T-helper 2 cell treated with Interferon-gamma antibody and Interleukin-4, amounts not matched to agents 100 ng/mL and 5 ng/mL, for 36 hours (primary cell): ENCODE results near the gene C17orf113. TPM values are rescaled to one million over a fixed set of nuclear protein-coding genes. Genes with fewer than 3 reads are reported as not detected.
"Not testable (repeated sequence)": the region's sequence is repeated elsewhere in the genome, so short reads cannot be mapped to it uniquely, and the experiment has no call there.

Experiments
- intact Hi-C: fragments of 100-400 bp; cut with micrococcal nuclease; formaldehyde crosslinking; loops from one replicate; pipeline ENCODE4 v1.15.1; 2023
- total RNA-seq: library from RNA; stranded (reverse); gene quantifications from 2 replicates; pipeline ENCODE4 v1.2.3, GENCODE V29; 2022

The C17orf113 gene
- total RNA-seq, 1 donor from 2014 or later, result 0.05 TPM

GRCh38 chr17:42018339-42018738 lies 32.1 kb downstream of the C17orf113 start:
- intact Hi-C loops, result loop anchor here (5.0 kb wide), 2 partner anchors 101 to 369 kb away; partner anchors contain the start of genes ACLY and STAT3

- intact Hi-C loops, result loop anchor here (1.0 to 5.0 kb wide), 6 partner anchors 51 to 369 kb away; partner anchors contain the start of genes ACLY, CNP, DHX58 and KLHL11
Measured at GRCh38 chr17:42017866-42018200, 32.6 kb downstream of the C17orf113 start.

- intact Hi-C loops, result loop anchor here (1.0 to 5.0 kb wide), 6 partner anchors 50 to 370 kb away; partner anchors contain the start of genes ACLY, CNP, DHX58 and KLHL11
Measured at GRCh38 chr17:42016941-42017865, 33.2 kb downstream of the C17orf113 start, which contains the start of gene DNAJC7. TSS of gene DNAJC7 (minus strand) at chr17:42017439. CDS start at chr17:42017416, 23 bp downstream.

GRCh38 chr17:42016411-42016831 lies 34.0 kb downstream of the C17orf113 start:
- intact Hi-C loops, result loop anchor here (2.0 to 5.0 kb wide), 5 partner anchors 50 to 371 kb away; partner anchors contain the start of genes ACLY, CNP, DHX58 and KLHL11

GRCh38 chr17:42013740-42014139 lies 36.7 kb downstream of the C17orf113 start:
- intact Hi-C loops, result not testable (repeated sequence)

- intact Hi-C loops, result not testable (repeated sequence)
Measured at GRCh38 chr17:42012363-42012762, 38.0 kb downstream of the C17orf113 start.

GRCh38 chr17:42010898-42011516 lies 39.4 kb downstream of the C17orf113 start:
- intact Hi-C loops, result no loop called here

GRCh38 chr17:42010266-42010680 lies 40.1 kb downstream of the C17orf113 start:
- intact Hi-C loops, result not testable (repeated sequence)

GRCh38 chr17:42009170-42009569 lies 41.2 kb downstream of the C17orf113 start:
- intact Hi-C loops, result no loop called here

GRCh38 chr17:42005166-42005565 lies 45.2 kb downstream of the C17orf113 start:
- intact Hi-C loops, result no loop called here

- intact Hi-C loops, result no loop called here
Measured at GRCh38 chr17:42002792-42003301, 47.6 kb downstream of the C17orf113 start.

GRCh38 chr17:42002175-42002791 lies 48.1 kb downstream of the C17orf113 start:
- intact Hi-C loops, result no loop called here

- intact Hi-C loops, result no loop called here
Measured at GRCh38 chr17:42001729-42002128, 48.7 kb downstream of the C17orf113 start.

- intact Hi-C loops, result no loop called here
Measured at GRCh38 chr17:42000413-42001133, 49.8 kb downstream of the C17orf113 start.

- intact Hi-C loops, result no loop called here
Measured at GRCh38 chr17:41998497-41998896, 51.9 kb downstream of the C17orf113 start.

GRCh38 chr17:41996855-41997164 lies 53.6 kb downstream of the C17orf113 start:
- intact Hi-C loops, result no loop called here

- intact Hi-C loops, result no loop called here
Measured at GRCh38 chr17:41992576-41992975, 57.8 kb downstream of the C17orf113 start.

- intact Hi-C loops, result no loop called here
Measured at GRCh38 chr17:41989702-41990419, 60.5 kb downstream of the C17orf113 start.

- intact Hi-C loops, result no loop called here
Measured at GRCh38 chr17:41988418-41988817, 62.0 kb downstream of the C17orf113 start.
